SK-N-SH (cell line): ENCODE data around the gene KMT2E.
A peak's percentile ranks its signal among the peaks of the same experiment; 100 is the strongest.

Source experiments
- CHD2 ChIP-seq: fragments of 150-350 bp; IDR thresholded peaks from 2 replicates; pipeline ENCODE4 v1.6.1; 2018; ENCODE audit warnings: low read length; ENCODE audit not compliant: partially characterized antibody
- ELF1 ChIP-seq: IDR thresholded peaks from 2 replicates; pipeline ENCODE4 v1.4.0; 2012
- GABPA ChIP-seq: IDR thresholded peaks from 2 replicates; pipeline ENCODE4 v1.4.0; 2012; ENCODE audit warnings: low read depth, mild to moderate bottlenecking
- MXI1 ChIP-seq: IDR thresholded peaks from 2 replicates; pipeline ENCODE4 v1.6.1; 2012; ENCODE audit warnings: mild to moderate bottlenecking, low read depth, low read length, improper control_type of control experiment
- NRF1 ChIP-seq: IDR thresholded peaks from 2 replicates; pipeline ENCODE4 v1.6.1; 2012; ENCODE audit warnings: low read depth, mild to moderate bottlenecking, low read length
- RXRA ChIP-seq: IDR thresholded peaks from 2 replicates; pipeline ENCODE4 v1.4.0; 2012; ENCODE audit warnings: low read depth, mild to moderate bottlenecking, borderline replicate concordance
- TCF12 ChIP-seq: IDR thresholded peaks from 2 replicates; pipeline ENCODE4 v1.4.0; 2012
- TEAD4 ChIP-seq: IDR thresholded peaks from 2 replicates; pipeline ENCODE4 v1.4.0; 2012; ENCODE audit warnings: mild to moderate bottlenecking, borderline replicate concordance; ENCODE audit not compliant: insufficient read depth
- TF ChIP-seq, protein P1 (sequence below): IDR thresholded peaks from 2 replicates; pipeline ENCODE4 v1.4.0; 2012; ENCODE audit warnings: low read depth, borderline replicate concordance
- TF ChIP-seq, protein P2 (sequence below): fragments of 200-600 bp; sonication (generic); IDR thresholded peaks from 2 replicates; pipeline ENCODE4 v1.6.1; 2017; ENCODE audit warnings: antibody characterized with exemption, mild to moderate bottlenecking, moderate library complexity
- TF ChIP-seq, protein P3 (sequence below): IDR thresholded peaks from 2 replicates; pipeline ENCODE4 v1.4.0; 2012; ENCODE audit warnings: low read depth
- TF ChIP-seq, protein P4 (sequence below): IDR thresholded peaks from 2 replicates; pipeline ENCODE4 v1.6.1; 2012; ENCODE audit warnings: mild to moderate bottlenecking, low read depth, low read length, moderate library complexity
- TF ChIP-seq, protein P5 (sequence below): IDR thresholded peaks from 2 replicates; pipeline ENCODE4; 2012

DNA sequence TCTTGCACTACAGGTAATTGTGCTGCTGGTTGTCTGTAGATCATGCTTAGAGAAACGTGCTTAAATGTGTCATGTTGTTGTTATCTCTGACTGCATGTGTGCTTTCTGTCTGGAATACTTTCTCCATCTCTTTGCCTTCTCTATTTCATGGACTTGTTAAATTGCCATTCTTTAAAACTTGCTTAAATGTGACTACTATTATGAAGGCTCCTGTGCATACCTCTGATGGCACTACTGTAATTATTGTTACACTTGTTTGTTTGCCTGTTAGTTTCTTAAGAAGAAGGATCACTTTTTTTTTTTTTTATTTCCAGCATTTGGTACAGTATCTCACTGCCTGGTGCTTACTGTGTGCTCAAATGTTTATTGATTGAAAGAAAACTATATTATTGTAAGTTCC, 41.6 kb downstream of the KMT2E start:
- TF ChIP-seq MXI1 = peak; percentile 46; the same call in 1 of the 2 replicates
- TF ChIP-seq, protein P1, sequence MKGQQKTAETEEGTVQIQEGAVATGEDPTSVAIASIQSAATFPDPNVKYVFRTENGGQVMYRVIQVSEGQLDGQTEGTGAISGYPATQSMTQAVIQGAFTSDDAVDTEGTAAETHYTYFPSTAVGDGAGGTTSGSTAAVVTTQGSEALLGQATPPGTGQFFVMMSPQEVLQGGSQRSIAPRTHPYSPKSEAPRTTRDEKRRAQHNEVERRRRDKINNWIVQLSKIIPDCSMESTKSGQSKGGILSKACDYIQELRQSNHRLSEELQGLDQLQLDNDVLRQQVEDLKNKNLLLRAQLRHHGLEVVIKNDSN = no peak
- no peak for TF ChIP-seq GABPA
- TF ChIP-seq TCF12 = no peak
- TF ChIP-seq TEAD4 = no peak
- TF ChIP-seq, protein P2, sequence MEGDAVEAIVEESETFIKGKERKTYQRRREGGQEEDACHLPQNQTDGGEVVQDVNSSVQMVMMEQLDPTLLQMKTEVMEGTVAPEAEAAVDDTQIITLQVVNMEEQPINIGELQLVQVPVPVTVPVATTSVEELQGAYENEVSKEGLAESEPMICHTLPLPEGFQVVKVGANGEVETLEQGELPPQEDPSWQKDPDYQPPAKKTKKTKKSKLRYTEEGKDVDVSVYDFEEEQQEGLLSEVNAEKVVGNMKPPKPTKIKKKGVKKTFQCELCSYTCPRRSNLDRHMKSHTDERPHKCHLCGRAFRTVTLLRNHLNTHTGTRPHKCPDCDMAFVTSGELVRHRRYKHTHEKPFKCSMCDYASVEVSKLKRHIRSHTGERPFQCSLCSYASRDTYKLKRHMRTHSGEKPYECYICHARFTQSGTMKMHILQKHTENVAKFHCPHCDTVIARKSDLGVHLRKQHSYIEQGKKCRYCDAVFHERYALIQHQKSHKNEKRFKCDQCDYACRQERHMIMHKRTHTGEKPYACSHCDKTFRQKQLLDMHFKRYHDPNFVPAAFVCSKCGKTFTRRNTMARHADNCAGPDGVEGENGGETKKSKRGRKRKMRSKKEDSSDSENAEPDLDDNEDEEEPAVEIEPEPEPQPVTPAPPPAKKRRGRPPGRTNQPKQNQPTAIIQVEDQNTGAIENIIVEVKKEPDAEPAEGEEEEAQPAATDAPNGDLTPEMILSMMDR = no peak
- no peak for TF ChIP-seq RXRA
- TF ChIP-seq, protein P3, sequence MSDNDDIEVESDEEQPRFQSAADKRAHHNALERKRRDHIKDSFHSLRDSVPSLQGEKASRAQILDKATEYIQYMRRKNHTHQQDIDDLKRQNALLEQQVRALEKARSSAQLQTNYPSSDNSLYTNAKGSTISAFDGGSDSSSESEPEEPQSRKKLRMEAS = no peak
- no peak for TF ChIP-seq ELF1
- TF ChIP-seq NRF1 = no peak
- TF ChIP-seq CHD2 = no peak
- TF ChIP-seq, protein P4, sequence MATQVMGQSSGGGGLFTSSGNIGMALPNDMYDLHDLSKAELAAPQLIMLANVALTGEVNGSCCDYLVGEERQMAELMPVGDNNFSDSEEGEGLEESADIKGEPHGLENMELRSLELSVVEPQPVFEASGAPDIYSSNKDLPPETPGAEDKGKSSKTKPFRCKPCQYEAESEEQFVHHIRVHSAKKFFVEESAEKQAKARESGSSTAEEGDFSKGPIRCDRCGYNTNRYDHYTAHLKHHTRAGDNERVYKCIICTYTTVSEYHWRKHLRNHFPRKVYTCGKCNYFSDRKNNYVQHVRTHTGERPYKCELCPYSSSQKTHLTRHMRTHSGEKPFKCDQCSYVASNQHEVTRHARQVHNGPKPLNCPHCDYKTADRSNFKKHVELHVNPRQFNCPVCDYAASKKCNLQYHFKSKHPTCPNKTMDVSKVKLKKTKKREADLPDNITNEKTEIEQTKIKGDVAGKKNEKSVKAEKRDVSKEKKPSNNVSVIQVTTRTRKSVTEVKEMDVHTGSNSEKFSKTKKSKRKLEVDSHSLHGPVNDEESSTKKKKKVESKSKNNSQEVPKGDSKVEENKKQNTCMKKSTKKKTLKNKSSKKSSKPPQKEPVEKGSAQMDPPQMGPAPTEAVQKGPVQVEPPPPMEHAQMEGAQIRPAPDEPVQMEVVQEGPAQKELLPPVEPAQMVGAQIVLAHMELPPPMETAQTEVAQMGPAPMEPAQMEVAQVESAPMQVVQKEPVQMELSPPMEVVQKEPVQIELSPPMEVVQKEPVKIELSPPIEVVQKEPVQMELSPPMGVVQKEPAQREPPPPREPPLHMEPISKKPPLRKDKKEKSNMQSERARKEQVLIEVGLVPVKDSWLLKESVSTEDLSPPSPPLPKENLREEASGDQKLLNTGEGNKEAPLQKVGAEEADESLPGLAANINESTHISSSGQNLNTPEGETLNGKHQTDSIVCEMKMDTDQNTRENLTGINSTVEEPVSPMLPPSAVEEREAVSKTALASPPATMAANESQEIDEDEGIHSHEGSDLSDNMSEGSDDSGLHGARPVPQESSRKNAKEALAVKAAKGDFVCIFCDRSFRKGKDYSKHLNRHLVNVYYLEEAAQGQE = no peak
- TF ChIP-seq, protein P5, sequence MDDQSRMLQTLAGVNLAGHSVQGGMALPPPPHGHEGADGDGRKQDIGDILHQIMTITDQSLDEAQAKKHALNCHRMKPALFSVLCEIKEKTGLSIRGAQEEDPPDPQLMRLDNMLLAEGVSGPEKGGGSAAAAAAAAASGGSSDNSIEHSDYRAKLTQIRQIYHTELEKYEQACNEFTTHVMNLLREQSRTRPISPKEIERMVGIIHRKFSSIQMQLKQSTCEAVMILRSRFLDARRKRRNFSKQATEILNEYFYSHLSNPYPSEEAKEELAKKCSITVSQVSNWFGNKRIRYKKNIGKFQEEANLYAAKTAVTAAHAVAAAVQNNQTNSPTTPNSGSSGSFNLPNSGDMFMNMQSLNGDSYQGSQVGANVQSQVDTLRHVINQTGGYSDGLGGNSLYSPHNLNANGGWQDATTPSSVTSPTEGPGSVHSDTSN = no peak
